DMS79 (cell line): ENCODE data around the gene TBC1D14.
A peak's percentile ranks its signal among the peaks of the same experiment; 100 is the strongest.
"Not testable (repeated sequence)": the region's sequence is repeated elsewhere in the genome, so short reads cannot be mapped to it uniquely, and the experiment has no call there.

Experiments used
- DNase-seq: peaks from one replicate; lab custom pipeline; 2025; lab: John Stamatoyannopoulos, UW

The TBC1D14 gene

DNA sequence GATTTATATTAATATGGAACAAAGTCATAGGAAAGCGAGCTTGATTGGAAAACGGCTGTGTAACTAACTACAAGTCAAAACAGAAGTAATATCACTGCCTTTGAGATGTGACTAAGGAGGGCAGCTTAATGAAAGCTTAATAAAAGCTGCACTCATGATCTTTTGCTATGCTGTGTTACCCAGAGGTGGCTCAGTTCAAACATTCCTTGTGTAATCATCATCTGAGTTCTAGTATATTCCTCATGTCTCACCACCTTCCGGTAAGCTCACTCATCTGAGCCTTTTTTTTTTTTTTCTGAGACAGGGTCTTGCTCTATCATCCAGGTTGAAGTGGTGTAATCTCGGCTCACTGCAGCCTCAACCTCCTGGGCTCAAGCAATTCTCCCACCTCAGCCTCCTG lies 153.2 kb downstream of the TBC1D14 start:
- no peak for DNase-seq

DNA sequence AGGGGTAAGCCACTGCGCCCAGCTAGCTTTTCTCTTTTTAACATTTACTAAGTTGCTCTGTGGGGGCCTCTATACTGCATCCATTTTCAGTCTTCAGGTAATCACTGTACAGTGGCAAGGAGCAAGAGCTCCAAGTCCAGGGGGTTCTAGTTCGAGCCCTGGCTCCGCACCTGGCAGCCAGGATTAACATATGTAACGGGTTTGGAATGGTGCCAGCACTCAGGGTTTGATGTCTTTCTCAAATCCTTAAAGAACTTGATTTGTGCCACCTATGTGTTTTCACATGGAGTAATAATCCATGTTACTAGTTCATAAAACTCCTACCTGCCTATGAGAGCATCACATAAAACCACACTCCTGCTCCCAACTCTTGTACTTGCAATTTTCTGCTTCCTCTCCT lies 153.7 kb downstream of the TBC1D14 start:
- no peak for DNase-seq

- no peak for DNase-seq
Observed at GRCh38 chr4:7066006-7066405, 156.4 kb downstream of the TBC1D14 start.

GRCh38 chr4:7066493-7066892 lies 156.9 kb downstream of the TBC1D14 start:
- no peak for DNase-seq

DNA sequence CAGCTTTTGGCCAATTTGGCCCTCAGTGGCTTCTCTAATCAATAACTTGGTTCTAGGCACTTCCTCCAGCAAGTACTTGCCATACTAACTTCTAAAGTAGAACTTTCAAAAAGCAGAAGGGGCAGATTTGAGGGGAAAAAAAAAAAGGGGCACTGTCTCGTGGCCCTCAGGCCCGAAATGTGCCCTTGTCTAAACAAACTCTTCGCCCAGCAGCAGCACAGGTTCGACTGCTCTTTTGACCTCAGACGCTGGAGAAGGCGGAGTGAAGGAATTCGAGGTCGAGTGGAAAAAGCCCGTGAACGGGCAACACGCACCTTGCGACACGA lies 157.5 kb downstream of the TBC1D14 start:
- no peak for DNase-seq

DNA sequence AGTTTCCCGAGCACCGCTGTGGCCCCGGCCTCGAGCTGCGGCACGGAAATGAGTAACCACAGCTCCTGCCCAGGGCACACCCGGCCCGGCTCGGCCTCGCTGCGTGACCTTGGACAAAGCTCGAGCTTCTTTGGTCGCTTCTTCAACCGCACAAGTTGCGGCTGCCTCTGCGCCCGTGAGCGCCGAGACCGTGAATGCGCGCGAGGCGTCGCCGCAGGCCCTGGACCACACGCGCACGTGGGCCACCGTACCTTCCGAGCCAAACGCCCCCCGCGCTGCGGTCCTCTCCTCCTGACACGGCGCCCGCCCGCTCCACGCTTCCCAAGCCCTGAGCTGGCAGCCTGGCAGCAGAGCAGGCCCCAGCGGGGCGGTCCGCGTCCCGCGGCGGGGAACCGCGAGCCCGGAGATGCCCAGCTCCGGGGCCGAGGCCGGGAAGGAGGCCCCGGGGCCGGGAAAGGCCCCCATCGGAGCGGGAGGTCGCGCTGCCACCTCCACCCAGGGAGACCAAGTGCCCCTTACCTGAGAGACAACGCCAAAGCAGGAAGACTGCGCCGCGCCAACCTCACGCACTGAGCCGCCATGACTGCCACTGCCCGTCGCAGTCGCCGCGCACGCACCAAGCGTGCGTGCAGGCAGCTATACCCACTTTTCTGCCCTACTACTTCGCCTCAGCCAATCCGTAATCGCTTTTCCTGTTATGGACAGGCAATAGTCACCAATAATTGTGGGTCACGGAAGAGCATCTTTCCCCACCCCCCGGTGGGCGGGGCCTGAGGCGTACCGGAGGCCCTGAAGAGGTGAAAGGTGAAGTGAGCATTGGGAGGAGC lies 158.0 kb downstream of the TBC1D14 start, which contains the start of gene GRPEL1:
Gene GRPEL1 (minus strand): TSS at position 613 of the 827 bp plus-strand sequence. CDS start 32 bp downstream, at position 581.
- DNase-seq = peak; percentile 88

DNA sequence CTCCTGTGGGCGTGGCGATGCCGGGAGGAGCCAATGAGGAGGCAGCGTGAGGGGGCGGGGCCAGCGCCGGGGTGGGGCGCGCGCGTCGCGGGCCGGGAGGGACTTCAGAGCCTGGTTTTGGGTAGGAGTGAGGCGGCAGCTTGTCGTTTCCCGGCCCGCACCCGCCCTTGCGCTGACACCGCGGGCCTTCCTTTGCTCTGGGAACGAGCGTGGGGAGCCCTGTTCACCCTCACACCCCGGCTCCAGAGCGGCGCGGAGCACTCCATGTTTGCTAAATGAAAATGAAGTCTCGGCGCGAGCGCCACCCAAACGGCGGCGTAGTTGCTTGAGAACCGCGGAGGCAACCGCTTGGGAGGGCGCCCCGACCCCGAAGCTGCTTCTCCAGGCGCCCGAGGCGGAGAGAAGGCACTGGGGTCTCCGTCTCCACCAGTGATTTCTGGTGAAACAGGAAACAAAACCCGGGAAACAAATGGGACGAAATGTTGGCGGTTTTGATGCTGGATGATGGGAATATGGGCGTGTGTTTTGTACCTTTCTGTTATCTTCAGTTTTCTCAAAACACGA lies 158.7 kb downstream of the TBC1D14 start:
- peak; percentile 37 for DNase-seq

- DNase-seq = no peak
Observed at GRCh38 chr4:7068883-7069282, 159.3 kb downstream of the TBC1D14 start.

GRCh38 chr4:7070729-7071511 lies 161.3 kb downstream of the TBC1D14 start:
- DNase-seq = peak; percentile 23

GRCh38 chr4:7073059-7073458 lies 163.4 kb downstream of the TBC1D14 start:
- no peak for DNase-seq

DNA sequence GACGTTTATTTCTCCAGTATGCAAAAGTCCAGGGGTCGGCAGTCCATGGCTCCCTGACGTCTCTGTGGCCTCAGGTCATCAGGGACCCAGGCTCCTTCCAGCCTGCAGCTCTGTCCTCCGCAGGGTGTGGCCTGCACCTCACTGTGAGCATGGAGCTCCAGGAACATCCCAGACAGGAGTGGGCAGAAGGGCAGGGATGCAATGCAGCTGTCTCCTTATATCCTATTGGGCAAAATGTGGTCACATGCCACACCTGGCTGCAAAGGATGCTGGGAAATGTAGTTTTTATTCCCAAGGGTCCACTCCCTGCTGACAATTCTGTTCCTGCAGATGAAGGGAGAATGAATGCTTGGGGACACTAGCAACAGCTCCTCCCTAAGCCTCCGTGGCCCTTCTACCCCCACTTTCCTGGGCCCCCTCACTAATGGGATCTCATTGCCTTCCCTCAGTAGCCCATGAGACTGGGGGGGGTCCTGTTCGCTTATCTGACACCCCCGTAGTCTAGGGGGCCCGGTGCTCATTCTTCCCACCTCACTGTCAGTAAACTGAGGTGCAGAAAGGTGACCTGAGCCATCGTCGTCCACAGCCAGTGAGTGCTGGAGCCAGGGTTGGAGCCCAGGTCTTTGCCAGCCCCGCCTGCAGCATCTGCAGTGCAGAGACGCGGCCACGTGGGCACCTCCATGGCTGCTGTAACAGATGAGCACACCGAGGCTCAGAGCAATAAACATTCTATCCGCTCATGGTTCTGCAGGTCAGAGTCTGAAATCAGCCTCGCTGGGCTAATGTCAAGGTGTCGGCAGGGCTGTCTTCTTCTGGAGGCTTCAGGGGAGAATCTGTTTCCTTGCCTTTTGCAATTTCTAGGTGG lies 164.1 kb downstream of the TBC1D14 start:
- DNase-seq = no peak

DNA sequence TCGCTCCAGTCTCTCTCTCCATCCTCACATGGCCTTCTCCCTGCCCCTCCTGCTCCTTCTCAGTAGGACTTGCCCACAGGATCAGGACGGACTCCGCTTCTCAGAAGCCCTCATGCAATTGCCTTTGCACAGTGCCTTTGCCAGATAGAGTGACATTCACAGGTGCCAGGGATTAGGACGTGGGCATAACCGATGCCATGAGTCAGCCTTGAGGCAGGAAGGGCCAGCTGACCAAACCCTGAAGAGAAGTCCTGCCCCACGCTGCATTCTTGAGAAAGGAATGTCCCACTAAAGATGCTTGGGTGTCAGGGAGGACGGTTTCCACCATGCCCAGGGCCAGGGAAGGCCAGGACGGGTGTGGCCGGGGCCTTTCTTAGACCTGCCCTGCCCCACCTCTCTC lies 164.8 kb downstream of the TBC1D14 start:
- DNase-seq = no peak

- DNase-seq = no peak
Observed at GRCh38 chr4:7075962-7076695, 166.5 kb downstream of the TBC1D14 start.

DNA sequence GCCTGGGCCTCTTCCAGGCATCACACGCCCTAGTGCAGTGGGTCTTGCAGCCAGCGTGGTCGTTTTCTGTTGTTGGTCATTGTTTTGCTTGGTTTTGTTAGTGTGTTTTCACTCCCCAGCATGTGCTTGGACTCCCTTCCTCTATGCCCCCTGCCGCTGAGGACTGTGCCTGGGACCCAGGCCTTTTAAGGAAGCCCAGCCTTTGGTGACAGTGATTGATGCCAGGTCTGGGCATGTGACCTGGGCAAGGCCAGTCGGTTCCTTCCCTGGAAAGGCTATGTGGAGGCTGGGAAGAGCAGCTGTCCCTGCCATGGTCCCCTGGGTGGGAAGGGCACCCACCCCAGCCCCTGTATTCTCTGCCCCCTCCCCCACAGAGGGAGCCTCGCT lies 167.1 kb downstream of the TBC1D14 start:
- DNase-seq = no peak

- DNase-seq = no peak
Observed at GRCh38 chr4:7077371-7077770, 167.7 kb downstream of the TBC1D14 start.

DNA sequence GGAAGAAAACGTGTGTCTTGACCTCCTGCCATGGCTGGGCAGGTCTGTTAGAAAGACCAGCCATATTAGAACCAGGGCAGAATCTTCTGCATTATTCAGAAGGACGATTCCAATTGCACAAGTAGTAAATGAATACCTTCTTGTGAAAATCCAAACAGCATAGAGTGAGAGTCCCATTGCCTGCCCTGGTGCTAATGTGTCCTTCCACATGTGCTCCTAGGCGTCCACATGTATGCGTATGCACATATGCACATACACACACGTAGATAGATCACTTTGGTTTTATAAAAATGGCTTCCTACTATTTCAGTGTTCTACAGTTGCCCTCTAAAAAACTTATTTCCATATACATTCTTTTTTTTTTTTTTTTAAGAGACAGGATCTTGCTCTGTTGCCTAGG lies 168.4 kb downstream of the TBC1D14 start:
- DNase-seq = no peak

- DNase-seq = not testable (repeated sequence)
Observed at GRCh38 chr4:7079483-7079882, 169.9 kb downstream of the TBC1D14 start.

GRCh38 chr4:7079909-7080308 lies 170.3 kb downstream of the TBC1D14 start:
- DNase-seq = not testable (repeated sequence)
